ENCODE measurements around the gene SDHB.
A peak's percentile ranks its signal among the peaks of the same experiment; 100 is the strongest.

DNA sequence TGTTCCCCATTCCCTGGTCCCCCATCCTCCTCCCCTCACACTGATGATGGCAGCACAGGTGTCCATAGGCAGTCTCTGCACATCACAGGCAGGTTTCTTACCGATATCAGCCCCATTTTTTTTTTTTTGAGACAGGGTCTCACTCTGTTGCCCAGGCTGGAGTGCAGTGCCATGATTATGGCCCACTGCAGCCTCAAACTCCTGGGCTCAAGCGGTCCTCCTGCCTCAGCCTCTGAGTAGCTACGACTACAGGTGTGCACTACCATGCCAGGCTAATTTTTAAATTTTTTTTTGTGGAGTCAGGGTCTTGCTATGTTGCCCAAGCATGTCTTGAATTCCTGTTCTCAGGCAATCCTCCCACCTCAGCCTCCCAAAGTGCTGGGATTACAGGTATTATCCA lies 28.9 kb upstream of the SDHB start:
- TF ChIP-seq POLR2AphosphoS5 (IDR thresholded peaks at IDR 0.05; ENCODE audit: low read depth, low read length) (peak; percentile 59; the same call in 1 of the 2 replicates), SIN3A (IDR thresholded peaks at IDR 0.05; ENCODE audit: borderline replicate concordance, insufficient read depth, low read depth, low read length) (no peak), TCF7L2 (IDR thresholded peaks at IDR 0.05; ENCODE audit: low read depth, low read length) (no peak)
- TF ChIP-seq, protein P1, sequence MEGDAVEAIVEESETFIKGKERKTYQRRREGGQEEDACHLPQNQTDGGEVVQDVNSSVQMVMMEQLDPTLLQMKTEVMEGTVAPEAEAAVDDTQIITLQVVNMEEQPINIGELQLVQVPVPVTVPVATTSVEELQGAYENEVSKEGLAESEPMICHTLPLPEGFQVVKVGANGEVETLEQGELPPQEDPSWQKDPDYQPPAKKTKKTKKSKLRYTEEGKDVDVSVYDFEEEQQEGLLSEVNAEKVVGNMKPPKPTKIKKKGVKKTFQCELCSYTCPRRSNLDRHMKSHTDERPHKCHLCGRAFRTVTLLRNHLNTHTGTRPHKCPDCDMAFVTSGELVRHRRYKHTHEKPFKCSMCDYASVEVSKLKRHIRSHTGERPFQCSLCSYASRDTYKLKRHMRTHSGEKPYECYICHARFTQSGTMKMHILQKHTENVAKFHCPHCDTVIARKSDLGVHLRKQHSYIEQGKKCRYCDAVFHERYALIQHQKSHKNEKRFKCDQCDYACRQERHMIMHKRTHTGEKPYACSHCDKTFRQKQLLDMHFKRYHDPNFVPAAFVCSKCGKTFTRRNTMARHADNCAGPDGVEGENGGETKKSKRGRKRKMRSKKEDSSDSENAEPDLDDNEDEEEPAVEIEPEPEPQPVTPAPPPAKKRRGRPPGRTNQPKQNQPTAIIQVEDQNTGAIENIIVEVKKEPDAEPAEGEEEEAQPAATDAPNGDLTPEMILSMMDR (IDR thresholded peaks at IDR 0.05): no peak
- TF ChIP-seq, protein P2, sequence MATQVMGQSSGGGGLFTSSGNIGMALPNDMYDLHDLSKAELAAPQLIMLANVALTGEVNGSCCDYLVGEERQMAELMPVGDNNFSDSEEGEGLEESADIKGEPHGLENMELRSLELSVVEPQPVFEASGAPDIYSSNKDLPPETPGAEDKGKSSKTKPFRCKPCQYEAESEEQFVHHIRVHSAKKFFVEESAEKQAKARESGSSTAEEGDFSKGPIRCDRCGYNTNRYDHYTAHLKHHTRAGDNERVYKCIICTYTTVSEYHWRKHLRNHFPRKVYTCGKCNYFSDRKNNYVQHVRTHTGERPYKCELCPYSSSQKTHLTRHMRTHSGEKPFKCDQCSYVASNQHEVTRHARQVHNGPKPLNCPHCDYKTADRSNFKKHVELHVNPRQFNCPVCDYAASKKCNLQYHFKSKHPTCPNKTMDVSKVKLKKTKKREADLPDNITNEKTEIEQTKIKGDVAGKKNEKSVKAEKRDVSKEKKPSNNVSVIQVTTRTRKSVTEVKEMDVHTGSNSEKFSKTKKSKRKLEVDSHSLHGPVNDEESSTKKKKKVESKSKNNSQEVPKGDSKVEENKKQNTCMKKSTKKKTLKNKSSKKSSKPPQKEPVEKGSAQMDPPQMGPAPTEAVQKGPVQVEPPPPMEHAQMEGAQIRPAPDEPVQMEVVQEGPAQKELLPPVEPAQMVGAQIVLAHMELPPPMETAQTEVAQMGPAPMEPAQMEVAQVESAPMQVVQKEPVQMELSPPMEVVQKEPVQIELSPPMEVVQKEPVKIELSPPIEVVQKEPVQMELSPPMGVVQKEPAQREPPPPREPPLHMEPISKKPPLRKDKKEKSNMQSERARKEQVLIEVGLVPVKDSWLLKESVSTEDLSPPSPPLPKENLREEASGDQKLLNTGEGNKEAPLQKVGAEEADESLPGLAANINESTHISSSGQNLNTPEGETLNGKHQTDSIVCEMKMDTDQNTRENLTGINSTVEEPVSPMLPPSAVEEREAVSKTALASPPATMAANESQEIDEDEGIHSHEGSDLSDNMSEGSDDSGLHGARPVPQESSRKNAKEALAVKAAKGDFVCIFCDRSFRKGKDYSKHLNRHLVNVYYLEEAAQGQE (IDR thresholded peaks at IDR 0.05; ENCODE audit: insufficient read depth in 1 of 2, low read depth in 2 of 2, low read length in 1 of 2): no peak
